Stromal cell of bone marrow (primary cell): ENCODE data around the gene CASR.
A peak's percentile ranks its signal among the peaks of the same experiment; 100 is the strongest.

Experiments
- DNase-seq: peaks from one replicate; pipeline ENCODE4 v3.0.0-alpha.2; 2012; ENCODE audit warnings: low read depth

The CASR gene

DNA sequence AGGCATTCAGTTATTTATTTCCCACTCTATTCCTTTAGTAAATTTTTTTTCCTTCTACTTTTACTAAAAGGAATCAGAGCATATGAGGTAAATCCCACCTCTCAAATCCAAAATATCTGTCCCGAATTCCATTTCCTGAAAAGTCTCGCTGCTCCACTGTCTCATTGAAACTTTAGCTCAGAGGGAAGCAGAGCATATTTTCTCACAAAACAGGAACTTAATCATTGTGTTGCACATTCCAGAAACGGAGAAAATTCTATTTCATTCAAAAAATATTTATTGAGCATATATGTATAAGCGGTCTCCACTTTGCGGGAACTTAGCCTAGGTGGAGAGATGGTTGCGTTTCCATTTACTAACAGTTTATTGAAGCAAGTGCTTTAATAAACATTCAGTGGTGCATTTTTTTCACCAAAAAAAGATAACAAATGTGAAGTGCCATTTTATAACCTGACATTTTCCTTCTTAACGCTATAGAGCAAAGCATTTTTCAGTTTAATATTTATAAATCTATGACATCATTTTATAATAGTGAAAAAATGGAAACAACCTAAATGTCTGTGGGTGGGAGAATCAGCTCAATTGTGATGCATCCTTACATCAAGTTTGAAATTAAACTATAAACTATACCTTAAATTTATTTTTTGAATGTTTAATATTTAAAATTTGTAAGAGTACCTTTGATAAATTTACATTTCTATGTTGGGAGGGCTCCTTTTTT lies 74.3 kb downstream of the CASR start:
- DNase-seq = no peak

DNA sequence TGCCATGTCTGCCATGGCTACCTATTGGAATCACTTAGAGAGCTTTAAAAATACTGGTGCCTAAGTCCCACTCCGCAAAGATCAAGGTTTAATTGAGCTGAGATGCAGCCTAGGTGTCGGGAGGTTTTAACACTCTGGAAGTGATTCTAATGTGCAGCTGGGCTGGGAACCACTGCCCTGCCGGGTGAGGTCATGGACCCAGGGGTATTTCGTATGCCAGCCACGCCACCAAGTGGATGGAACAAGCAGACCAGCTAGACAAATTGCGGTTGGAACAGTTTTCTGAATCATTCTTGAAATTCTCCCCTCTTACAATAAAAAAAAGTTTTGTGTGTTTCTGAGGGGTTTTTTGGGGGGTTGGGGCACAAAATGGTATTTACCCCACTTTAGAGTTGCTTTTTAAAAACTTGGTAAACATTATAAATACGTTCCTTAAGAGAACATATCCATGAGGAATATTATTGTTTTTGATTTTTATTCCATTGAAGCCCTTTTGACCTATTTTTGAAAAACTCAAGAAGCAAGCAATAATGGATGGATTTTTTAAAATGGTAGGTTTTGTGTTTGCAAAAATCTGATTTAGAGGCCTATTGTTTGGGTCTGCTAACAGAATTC lies 75.4 kb downstream of the CASR start:
- DNase-seq = peak; percentile 56

DNA sequence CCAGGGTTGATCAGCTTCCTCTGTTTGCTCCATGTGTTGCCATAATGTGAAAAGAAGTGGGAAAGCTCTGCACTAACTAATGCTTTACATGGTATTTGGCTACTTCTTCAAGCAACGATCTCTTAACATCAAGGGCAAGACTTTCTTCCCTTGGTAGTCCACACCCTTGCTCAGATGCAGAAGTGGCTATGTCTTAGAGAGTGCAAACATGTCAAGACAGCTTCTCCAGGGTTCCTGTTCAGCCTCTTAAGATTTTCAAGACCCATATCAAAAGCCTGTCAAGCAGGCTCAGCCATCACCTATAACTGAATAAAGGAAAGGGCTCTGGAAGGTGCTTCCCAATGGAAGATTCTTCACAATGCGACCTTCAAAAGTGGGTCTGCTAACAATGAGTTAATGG lies 76.7 kb downstream of the CASR start:
- no peak for DNase-seq

DNA sequence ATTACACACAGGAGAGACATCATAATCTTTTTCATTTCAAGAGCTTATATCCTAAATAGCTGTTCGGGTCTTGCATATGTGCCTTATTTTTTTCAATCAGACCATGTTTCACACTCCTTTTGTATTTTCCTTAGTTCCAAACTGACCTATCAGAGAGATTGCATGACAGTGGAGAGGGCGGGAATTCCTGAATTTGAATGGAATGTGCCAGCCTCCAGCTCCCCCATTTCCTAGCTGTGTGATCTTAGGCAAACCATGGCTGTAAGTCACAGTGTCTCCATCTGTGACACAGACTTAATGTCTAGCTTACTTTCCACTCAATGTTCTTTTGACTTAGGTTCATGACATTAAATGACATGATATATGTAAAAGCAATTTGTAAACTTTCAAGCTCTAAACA lies 79.6 kb downstream of the CASR start:
- no peak for DNase-seq

DNA sequence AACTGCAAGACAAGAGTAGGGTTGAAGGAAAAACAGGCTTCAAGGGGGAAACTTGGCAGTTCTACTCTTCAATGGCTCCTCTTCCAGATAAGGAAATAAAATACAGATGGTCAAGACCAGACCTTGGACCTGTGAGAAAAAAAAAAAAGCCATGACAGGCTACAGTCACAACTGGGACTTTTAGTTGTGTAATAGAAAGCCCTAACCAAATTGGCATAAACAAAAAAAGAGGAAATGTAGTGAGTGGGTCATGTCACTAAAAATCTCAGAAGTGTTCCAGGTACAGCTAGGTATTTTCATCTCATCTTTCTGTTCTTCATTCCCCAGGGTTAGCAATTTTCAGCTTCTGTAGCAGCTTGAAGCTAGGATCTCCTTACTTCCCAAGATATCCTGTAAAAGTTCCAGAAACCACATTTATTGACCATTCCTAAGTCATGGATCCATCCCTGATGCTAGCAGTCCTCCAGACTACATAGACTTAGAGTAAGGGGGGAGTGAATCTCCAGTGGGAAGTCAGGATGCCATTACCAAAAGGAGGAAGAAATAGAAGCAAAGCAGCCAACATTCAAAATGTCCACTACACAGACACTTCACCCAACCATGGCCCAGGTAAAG lies 80.6 kb downstream of the CASR start:
- no peak for DNase-seq

DNA sequence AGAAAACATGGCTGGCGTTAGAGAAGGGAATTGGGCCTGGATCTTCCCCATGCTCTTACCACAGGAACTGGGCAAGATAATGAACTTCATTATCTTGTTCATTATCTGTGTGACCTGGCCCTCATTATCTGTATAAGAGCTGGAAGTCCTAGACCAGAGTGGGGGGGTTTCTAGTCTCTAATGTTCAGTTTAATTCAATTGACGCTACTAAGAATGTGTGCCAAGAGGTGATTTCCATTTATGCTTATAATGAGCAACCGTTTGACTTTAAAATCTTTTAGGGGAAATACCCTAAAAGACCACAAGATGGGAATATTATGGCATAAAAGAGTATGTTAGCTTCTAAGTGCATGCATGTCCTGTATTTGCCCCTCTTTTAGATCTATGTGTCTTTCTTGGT lies 82.5 kb downstream of the CASR start:
- DNase-seq = no peak

DNA sequence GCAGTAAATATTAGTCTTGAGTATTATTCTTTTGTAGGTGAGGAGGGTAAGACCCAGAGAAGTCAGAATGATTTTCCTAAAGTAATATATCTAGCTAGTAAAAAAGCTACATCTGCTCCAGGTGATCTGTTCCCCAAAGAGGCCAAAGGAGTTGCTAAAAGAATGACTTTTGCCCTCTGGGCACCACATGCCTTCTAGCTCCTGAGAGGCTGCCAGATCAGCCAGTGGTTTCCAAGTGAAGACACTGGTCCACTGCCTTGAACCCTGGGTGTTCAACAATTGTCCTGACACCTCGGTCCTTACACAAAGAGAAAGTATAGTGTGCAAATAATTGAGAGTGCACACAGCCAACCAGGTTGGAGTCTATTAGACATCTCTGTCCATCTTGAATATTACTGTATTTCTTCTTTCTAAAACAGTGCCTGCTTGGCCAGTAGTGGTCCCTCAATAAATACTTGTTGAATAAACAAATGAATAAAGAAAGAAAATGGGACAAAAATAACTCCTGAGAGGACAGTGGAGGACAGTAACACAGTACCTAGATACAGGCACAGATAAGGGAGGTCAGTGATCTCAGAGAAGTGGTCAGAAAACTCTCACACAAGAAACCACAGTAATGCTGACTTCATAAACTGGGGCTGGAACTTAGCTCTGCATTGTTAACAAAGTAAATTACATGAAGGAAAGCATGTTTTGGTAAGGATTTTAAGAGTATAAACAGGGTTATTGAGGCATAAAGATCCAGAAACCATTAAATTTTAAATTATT lies 85.0 kb downstream of the CASR start:
- no peak for DNase-seq

DNA sequence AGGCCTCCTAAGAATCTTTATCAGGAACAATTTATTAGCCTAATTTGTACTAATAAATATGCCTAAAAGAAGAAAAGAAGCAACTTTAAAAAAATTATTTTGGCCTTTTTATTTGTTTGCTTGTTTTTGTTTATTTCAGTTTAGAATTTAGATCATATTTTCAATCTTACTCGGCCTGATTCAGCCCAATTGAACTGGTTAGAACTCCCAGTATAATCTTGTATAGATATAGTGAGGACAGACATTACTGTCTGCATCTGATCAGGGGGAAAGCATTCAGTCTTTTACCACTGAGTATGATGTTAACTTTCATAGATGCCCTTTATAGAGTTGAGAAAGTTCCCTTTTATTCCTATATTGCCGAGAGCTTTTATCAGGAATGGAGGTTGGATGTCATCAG lies 85.6 kb downstream of the CASR start:
- DNase-seq = no peak

DNA sequence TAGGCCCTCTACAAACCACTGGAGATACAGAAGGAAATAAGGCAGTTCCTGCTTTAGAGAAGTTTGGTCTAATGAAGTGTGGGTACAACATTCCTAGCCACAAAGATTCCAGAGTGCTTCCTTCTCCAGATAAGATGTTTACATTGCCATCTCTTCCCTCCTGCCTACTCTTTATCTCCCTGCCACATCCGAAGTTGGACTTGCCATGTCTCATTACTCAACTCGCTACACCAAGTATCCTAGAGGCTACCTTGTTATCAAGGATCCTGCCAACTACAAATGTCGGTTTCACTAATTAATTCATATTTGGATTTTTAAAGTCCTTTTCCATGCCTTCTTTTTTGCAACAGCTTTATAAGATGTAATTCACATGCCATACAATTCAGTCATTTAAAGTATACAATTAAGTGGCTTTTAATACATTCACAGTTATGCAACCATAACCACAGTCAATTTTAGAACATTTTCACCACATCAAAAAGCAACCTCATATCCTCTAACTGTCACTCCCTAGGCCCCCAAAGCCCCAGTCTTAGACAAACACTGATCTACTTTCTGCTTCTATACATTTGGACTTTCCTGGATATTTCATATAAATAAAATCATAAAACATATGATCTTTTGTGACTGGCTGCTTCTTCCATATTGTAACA lies 87.9 kb downstream of the CASR start:
- DNase-seq = no peak

DNA sequence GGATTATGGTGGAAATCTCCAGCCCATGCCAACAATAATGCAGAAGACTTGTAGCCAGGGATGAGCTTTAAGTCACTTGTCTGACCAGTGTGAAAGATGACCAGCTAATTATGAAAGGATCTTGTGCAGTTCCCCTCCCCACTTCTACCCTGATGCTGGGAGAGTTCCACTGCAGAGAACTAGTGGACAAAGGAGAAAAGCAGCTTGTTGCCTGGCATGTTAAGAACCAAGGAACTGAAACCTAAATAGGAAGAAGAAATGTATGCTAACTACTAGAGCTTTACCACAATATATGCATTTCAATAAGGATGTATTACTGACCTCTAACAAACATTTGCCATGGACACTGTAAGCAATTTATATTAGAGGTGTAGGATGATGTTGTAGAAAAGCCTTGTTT lies 89.4 kb downstream of the CASR start:
- DNase-seq = no peak

DNA sequence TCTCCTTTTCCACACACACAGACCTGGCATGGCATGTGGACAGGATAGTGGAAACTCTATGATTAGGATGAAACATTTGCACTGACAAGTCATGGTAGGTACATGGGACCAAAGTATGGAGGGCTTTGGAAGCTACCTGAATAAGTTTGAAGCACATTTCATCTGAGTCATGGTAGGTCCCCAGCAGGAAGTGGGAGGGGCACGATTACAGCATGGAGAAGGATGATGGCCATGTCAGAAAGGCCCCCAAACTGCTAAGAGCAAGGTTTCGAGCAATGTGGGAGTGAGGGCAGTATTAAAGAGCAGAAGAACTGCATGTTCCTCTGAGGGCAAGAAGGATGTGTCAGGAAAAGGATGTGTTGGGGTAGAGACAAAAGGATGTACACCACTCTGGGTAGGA lies 90.0 kb downstream of the CASR start:
- no peak for DNase-seq

DNA sequence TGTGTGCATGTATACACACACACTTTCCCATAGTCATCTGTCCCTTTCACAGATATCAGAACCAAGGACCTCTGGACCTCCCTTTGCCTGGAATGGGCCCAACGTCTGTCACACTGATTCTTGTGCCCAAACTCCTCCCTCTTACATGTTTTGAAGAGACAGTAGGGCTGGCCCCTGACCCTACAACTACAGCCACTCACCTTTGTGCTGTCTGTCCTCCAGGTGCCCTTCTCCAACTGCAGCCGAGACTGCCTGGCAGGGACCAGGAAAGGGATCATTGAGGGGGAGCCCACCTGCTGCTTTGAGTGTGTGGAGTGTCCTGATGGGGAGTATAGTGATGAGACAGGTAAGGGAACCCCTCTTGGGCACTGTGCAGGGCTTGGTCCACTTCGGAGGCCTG lies 98.4 kb downstream of the CASR start:
- DNase-seq = no peak

DNA sequence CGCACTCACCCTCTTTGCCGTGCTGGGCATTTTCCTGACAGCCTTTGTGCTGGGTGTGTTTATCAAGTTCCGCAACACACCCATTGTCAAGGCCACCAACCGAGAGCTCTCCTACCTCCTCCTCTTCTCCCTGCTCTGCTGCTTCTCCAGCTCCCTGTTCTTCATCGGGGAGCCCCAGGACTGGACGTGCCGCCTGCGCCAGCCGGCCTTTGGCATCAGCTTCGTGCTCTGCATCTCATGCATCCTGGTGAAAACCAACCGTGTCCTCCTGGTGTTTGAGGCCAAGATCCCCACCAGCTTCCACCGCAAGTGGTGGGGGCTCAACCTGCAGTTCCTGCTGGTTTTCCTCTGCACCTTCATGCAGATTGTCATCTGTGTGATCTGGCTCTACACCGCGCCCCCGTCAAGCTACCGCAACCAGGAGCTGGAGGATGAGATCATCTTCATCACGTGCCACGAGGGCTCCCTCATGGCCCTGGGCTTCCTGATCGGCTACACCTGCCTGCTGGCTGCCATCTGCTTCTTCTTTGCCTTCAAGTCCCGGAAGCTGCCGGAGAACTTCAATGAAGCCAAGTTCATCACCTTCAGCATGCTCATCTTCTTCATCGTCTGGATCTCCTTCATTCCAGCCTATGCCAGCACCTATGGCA lies 100.5 kb downstream of the CASR start:
- DNase-seq = no peak

DNA sequence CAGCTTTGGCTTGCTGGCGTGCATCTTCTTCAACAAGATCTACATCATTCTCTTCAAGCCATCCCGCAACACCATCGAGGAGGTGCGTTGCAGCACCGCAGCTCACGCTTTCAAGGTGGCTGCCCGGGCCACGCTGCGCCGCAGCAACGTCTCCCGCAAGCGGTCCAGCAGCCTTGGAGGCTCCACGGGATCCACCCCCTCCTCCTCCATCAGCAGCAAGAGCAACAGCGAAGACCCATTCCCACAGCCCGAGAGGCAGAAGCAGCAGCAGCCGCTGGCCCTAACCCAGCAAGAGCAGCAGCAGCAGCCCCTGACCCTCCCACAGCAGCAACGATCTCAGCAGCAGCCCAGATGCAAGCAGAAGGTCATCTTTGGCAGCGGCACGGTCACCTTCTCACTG lies 101.0 kb downstream of the CASR start:
- DNase-seq = no peak

DNA sequence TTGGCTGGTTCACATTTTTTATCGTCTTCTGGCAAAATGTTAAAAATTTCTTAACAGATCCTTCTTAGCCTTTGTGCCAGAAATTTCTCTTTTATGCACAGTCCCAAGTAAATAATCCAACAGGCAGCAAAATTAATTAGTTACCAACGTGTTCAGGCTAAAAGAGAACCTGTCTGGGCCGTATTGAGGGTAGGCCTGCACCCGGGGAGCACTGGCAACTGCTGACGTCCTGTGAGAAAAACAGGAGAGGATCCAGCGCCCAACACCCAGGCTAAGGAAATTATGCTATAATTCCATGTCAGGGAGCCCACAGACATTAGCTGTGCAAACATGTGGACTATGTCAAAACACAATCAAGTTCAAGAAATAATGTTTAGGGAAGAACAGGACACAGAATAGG lies 110.9 kb downstream of the CASR start:
- DNase-seq = no peak

DNA sequence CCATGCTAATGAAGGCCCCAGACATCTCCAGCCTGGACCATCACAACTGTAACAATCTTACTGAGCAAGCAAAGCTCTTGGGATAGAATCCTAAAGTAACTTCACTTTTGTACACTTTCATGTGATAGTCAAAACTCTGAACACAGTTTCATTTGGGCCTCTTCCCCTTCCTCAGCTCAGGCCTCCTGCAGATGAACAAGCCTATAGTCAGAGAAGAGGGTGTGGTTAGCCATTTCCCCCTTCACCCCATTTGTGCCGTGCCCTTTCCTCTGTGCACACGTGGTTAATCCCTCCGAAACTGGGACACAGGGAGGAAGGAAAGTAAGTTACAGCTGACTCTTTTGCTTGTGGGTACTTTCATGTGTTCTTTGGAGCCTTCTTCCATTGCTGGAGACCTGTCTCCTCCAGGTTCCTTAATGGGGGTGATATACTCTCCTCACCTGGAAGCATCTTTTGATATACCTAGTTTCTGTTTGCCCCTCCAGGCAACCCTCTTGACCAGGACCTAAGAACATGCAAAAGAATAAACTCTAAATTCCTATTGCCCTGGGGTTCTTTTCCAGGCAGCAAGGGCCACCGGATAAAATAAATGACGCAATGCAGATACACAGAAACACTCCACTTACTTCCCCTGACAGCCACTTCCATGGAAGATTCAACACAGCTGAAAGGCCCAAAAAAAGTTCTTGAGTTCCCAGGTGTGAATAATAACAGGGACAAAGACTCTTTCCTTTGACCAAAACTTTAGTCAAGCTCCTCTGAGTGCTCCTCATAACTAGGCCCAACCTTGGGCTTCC lies 112.0 kb downstream of the CASR start:
- DNase-seq = no peak

DNA sequence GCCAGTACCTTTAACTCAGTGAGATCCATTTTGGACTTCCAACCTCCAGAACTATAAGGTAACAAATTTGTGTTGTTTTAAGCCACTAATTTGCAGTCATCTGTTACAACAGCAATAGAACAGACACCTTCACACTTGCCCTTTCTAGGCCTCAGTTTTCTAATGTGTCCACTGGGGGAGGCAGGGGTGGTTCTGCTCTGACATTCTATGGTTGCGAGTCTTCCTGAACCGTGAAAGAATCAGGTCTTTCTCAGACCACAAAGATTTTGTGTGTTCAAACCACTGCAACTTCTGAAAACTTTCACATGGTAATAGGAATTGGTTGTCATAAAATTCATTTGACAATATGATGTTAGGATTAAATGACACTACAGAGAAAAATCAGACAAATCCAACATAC lies 114.8 kb downstream of the CASR start:
- DNase-seq = no peak

DNA sequence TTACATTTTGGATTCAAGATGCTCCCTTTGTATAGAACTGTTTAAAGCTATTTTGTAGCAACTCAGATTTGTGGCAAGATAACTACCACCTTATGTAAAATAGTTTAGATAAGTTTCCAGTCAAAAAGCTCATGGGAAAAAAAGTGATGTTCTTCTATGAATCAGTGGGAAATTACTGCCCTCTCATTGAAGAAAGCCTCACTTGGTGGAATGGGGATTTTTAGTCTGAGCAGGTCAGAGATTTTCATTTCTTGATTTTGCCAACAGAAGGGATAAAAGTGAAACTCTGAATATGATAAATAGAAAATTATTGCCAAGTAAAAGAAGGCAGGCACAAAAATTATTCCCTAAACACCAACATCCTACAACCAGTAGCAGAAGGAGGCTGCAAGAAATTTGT lies 115.7 kb downstream of the CASR start:
- no peak for DNase-seq

DNA sequence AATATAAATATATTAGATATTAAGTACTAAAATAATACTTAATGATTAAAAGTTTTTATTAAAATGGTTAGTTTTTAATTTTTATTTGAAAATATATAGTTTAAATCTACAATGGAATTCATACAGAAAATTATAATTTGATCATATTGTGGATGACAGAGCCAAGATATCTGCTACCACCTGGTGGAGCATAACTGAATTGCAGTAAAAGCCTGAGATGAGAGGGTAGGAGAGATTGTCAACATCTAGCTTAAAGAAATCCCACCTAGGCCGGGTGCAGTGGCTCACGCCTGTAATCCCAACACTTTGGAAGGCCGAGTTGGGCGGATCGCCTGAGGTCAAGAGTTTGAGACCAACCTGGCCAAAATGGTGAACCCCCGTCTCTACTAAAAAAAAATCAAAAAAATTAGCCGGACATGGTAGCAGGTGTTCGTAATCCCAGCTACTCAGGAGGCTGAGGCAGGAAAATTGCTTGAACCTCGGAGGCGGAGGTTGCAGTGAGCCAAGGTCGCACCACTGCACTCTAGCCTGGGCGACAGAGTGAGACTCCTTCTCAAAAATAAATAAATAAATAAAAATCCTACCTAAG lies 116.5 kb downstream of the CASR start:
- DNase-seq = no peak

DNA sequence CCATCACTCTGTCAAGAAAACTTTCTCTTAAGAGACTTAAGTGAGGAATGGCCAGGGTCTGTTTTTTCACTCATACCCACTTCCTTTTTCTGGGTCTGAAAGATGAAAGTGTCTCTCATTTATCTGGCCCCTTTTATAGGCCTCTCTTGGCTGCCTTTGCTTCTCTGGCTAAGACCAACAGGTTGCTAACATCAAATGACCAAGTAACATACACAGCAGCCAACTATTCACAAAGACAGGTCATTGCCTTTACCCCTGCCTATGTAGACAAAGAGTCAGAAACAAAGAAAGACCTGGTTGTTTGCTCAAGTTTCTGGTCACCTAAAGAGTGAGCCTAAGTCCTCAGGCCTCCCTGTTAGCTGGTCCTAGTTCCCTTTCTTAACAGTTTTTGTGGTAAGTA lies 117.6 kb downstream of the CASR start:
- DNase-seq = no peak
